Karpas-422 (cell line): ENCODE measurements around the gene ATP9A. TPM values are rescaled to one million over a fixed set of nuclear protein-coding genes. Genes with fewer than 3 reads are reported as not detected.

ENCODE experiments used
- total RNA-seq: library from RNA; depleted of rRNA; stranded (reverse); fragments of >200 nt; shearing (Covaris generic); gene quantifications from 2 replicates; pipeline ENCODE4 v1.2.3, GENCODE V29; 2014; ENCODE audit warnings: low replicate concordance; rRNA removed

Gene ATP9A
- total RNA-seq, 1 experiment from 2014 or later = 0.19 TPM

Other genes with a start within 250 kb of the ATP9A start
- 22.5 and 32.3 TPM in 2 replicates for gene NFATC2, start 225.7 kb downstream of the ATP9A start, total RNA-seq
- gene SALL4, start 34.1 kb upstream of the ATP9A start, total RNA-seq = 0.07 TPM in 1 of 2 replicates, not detected in the other